A549 (cell line): Measurements from ENCODE around the gene FAM76A. TPM values are rescaled to one million over a fixed set of nuclear protein-coding genes. Genes with fewer than 3 reads are reported as not detected.
"Not testable (repeated sequence)": the region's sequence is repeated elsewhere in the genome, so short reads cannot be mapped to it uniquely, and the experiment has no call there.

ENCODE experiments used
- ATAC-seq, 2 experiments: fragments of 200-7000 bp in 1 of 2; fragments of >200 bp in 1 of 2; cut with Nextera tagmentation in 1 of 2; cut with Tn5 transposase in 1 of 2; 3 replicates each; pipeline versions ENCODE4 v1.8.0 to v1.9.1; 2018 to 2020; ENCODE audit warnings: mild to moderate bottlenecking in 1 of 2, moderate library complexity in 1 of 2
- CTCF ChIA-PET: fragments of 300-600 bp; sonication (Branson Sonifier 250); formaldehyde crosslinking; extraction: SDS; loops from one replicate; lab custom pipeline; 2021; ENCODE audit warnings: antibody characterized with exemption, inconsistent platforms; lab: Yijun Ruan, JAX
- POLR2A ChIA-PET: fragments of 350-600 bp; formaldehyde crosslinking; extraction: SDS; loops from one replicate; lab custom pipeline; 2021; ENCODE audit warnings: antibody characterized with exemption, inconsistent platforms; lab: Yijun Ruan, JAX
- DNase-seq, 2 experiments: peaks; one replicate each; pipeline versions ENCODE4 v3.0.0 to v3.0.0-alpha.2; 2011 to 2016; ENCODE audit warnings: low read depth in 1 of 2, low spot score in 1 of 2
- FAIRE-seq: peaks from 2 replicates; lab custom pipeline; 2011; peaks lifted over from hg19 to GRCh38; lab: Jason Lieb, UNC
- H3K27ac ChIP-seq, 2 experiments: fragments of >200 bp; sonication (Bioruptor Twin); formaldehyde crosslinking; 3 replicates each; pipeline ENCODE4 v1.5.1; 2016 to 2017
- H3K4me1 ChIP-seq: fragments of >200 bp; sonication (Bioruptor Twin); formaldehyde crosslinking; 3 replicates; pipeline ENCODE4 v1.6.1; 2016
- H3K4me2 ChIP-seq: fragments of >200 bp; sonication (Bioruptor Twin); formaldehyde crosslinking; 3 replicates; pipeline ENCODE4 v1.6.1; 2016
- H3K4me3 ChIP-seq: fragments of >200 bp; sonication (Bioruptor Twin); formaldehyde crosslinking; 3 replicates; pipeline ENCODE4 v1.5.1; 2016
- H3K9me3 ChIP-seq: fragments of >200 bp; sonication (Bioruptor Twin); formaldehyde crosslinking; 3 replicates; pipeline ENCODE4 v1.6.1; 2016
- ELK1 ChIP-seq: fragments of 150-350 bp; IDR thresholded peaks from 2 replicates; pipeline ENCODE4 v1.6.1; 2014; ENCODE audit warnings: low read depth, mild to moderate bottlenecking, low read length
- EP300 ChIP-seq, 2 experiments: fragments of >200 bp; sonication (Bioruptor Twin); formaldehyde crosslinking; IDR thresholded peaks; 2 replicates in 1 of 2; 3 replicates in 1 of 2; pipeline ENCODE4 v1.6.1; 2016 to 2017
- FOSB ChIP-seq: fragments of 250-450 bp; sonication (Bioruptor Pico); IDR thresholded peaks from 2 replicates; pipeline ENCODE4 v1.5.0; 2020; ENCODE audit warnings: mild to moderate bottlenecking, moderate library complexity
- HDAC2 ChIP-seq: fragments of 200-600 bp; sonication (generic); IDR thresholded peaks from 2 replicates; pipeline ENCODE4 v1.6.1; 2016
- HES2 ChIP-seq: fragments of >200 bp; sonication (Bioruptor Twin); formaldehyde crosslinking; IDR thresholded peaks from 2 replicates; pipeline ENCODE4 v1.6.1; 2016
- HEYL ChIP-seq: fragments of 250-450 bp; sonication (Bioruptor Pico); IDR thresholded peaks from 2 replicates; pipeline ENCODE4 v1.8.0; 2021; ENCODE audit warnings: mild to moderate bottlenecking, moderate library complexity
- HMGXB4 ChIP-seq: fragments of 250-450 bp; sonication (Bioruptor Pico); IDR thresholded peaks from 2 replicates; pipeline ENCODE4 v1.5.0; 2021; ENCODE audit warnings: mild to moderate bottlenecking, moderate library complexity, borderline replicate concordance
- HOXB13 ChIP-seq: fragments of 250-450 bp; sonication (Bioruptor Pico); IDR thresholded peaks from 2 replicates; pipeline ENCODE4 v1.5.0; 2020; ENCODE audit warnings: low read depth, mild to moderate bottlenecking, moderate library complexity
- KDM5A ChIP-seq: fragments of 200-600 bp; sonication (generic); IDR thresholded peaks from 2 replicates; pipeline ENCODE4 v1.6.1; 2016; ENCODE audit warnings: antibody characterized with exemption, mild to moderate bottlenecking
- MAFK ChIP-seq: fragments of 450-650 bp; IDR thresholded peaks from 2 replicates; pipeline ENCODE4 v1.6.1; 2014; ENCODE audit not compliant: partially characterized antibody
- MAZ ChIP-seq: fragments of 150-350 bp; IDR thresholded peaks from 2 replicates; pipeline ENCODE4 v1.6.1; 2014; ENCODE audit warnings: antibody characterized with exemption, low read depth, low read length, borderline replicate concordance
- NFE2L2 ChIP-seq: fragments of 150-350 bp; conservative IDR thresholded peaks from 2 replicates; pipeline ENCODE4 v1.6.1; 2014; ENCODE audit warnings: low read length
- PBX3 ChIP-seq: IDR thresholded peaks from 2 replicates; pipeline ENCODE4 v1.6.1; 2012
- PHF8 ChIP-seq: fragments of 200-600 bp; sonication (generic); IDR thresholded peaks from 2 replicates; pipeline ENCODE4 v1.6.1; 2016; ENCODE audit warnings: low read depth, mild to moderate bottlenecking, antibody characterized with exemption, moderate library complexity, borderline replicate concordance
- POLR2A ChIP-seq: IDR thresholded peaks from 2 replicates; pipeline ENCODE4 v1.6.1; 2012; ENCODE audit warnings: mild to moderate bottlenecking, low read length
- RARB ChIP-seq: fragments of 250-450 bp; sonication (Bioruptor Pico); IDR thresholded peaks from 2 replicates; pipeline ENCODE4 v1.8.0; 2021; ENCODE audit warnings: mild to moderate bottlenecking, moderate library complexity
- REST ChIP-seq: fragments of 200-600 bp; sonication (generic); IDR thresholded peaks from 2 replicates; pipeline ENCODE4 v1.6.1; 2016; ENCODE audit warnings: antibody characterized with exemption, mild to moderate bottlenecking, moderate library complexity
- RFX5 ChIP-seq: fragments of 450-650 bp; IDR thresholded peaks from 2 replicates; pipeline ENCODE4 v1.7.1; 2014; ENCODE audit warnings: antibody characterized with exemption, mild to moderate bottlenecking, moderate library complexity
- SREBF2 ChIP-seq: fragments of 450-650 bp; IDR thresholded peaks from 2 replicates; pipeline ENCODE4 v1.6.1; 2014; ENCODE audit warnings: mild to moderate bottlenecking, moderate library complexity
- ZNF302 ChIP-seq: fragments of 250-450 bp; sonication (Bioruptor Pico); IDR thresholded peaks from 2 replicates; pipeline ENCODE4 v1.9.0; 2021; ENCODE audit warnings: inconsistent platforms, mild to moderate bottlenecking, moderate library complexity
- WGBS: methylation state at CpG from one replicate; pipeline ENCODE4 v1.1.6; 2017; ENCODE audit errors: missing lambda C conversion rate; 5-methylcytosine and 5-hydroxymethylcytosine counted together
- polyA plus RNA-seq, 4 experiments: library from polyadenylated mRNA; depleted of rRNA in 3 of 4; stranded (reverse); fragments of >200 nt; fragmentation: RNase III in 1 of 4; extraction: RNeasy Plus Mini Kit Qiagen cat#74134 plus additional on column Dnase treatment in 1 of 4; gene quantifications; 2 replicates in 3 of 4; 3 replicates in 1 of 4; pipeline ENCODE4 v1.2.3, GENCODE V29; 2011 to 2017

FAM76A gene
- polyA plus RNA-seq, 2 of the 4 experiments (the other 2 are of a cell fraction): 4.8 to 6.5 TPM

- H3K4me2 ChIP-seq, H3K4me1 ChIP-seq, DNase-seq, POLR2A ChIA-PET, FAIRE-seq, H3K4me3 ChIP-seq, H3K9me3 ChIP-seq, ATAC-seq, H3K27ac ChIP-seq: not testable (repeated sequence)
- CTCF ChIA-PET: interaction anchor here (0.9 kb wide), 1 partner anchor 67 kb away, joined by 3 read pairs; no protein-coding TSS in a partner anchor
- WGBS: 100% methylated on average over 3 of the region's 3 CpGs
- peak; percentile 63 for TF ChIP-seq MAFK
Observed at GRCh38 chr1:27790270-27790669, 64.5 kb downstream of the FAM76A start.

GRCh38 chr1:27795601-27796000 lies 69.8 kb downstream of the FAM76A start:
- CTCF ChIA-PET: no interaction called here
- no peak overlapping the region for H3K4me3 ChIP-seq
- no peak overlapping the region for H3K4me2 ChIP-seq
- no peak for FAIRE-seq
- no peaks in the 10 kb centered on the region for H3K4me1 ChIP-seq
- H3K9me3 ChIP-seq: no peaks in the 10 kb centered on the region
- POLR2A ChIA-PET: no interaction called here
- no peak for TF ChIP-seq MAZ
- TF ChIP-seq RARB (CRISPR knock-in tag): no peak
- TF ChIP-seq SREBF2: no peak
- ATAC-seq: no peak
- no peak overlapping the region for H3K27ac ChIP-seq
- WGBS: 27% methylated on average over 1 of the region's 1 CpG
- no peak for DNase-seq

- Histone ChIP-seq H3K4me2 (no peak overlapping the region), H3K27ac (no peak overlapping the region), H3K4me1 (no peaks in the 10 kb centered on the region), H3K9me3 (no peaks in the 10 kb centered on the region), H3K4me3 (no peak overlapping the region)
- DNase-seq (no peak), FAIRE-seq (no peak), ATAC-seq (no peak)
- ChIA-PET CTCF (no interaction called here), POLR2A (no interaction called here)
- 90% methylated on average over 5 of the region's 5 CpGs for WGBS
- TF ChIP-seq ELK1 (no peak), NFE2L2 (no peak), MAZ (no peak), RFX5 (no peak), HES2 (no peak), FOSB (CRISPR knock-in tag) (no peak), REST (no peak), KDM5A (no peak), PBX3 (no peak), PHF8 (no peak)
Observed at GRCh38 chr1:27804791-27805190, 79.0 kb downstream of the FAM76A start.

GRCh38 chr1:27806758-27807157 lies 81.0 kb downstream of the FAM76A start:
- no peak overlapping the region for H3K4me2 ChIP-seq
- WGBS: 96% methylated on average over 7 of the region's 7 CpGs
- no peaks in the 10 kb centered on the region for H3K9me3 ChIP-seq
- ATAC-seq (no peak), DNase-seq (no peak), FAIRE-seq (no peak)
- no peaks in the 10 kb centered on the region for H3K4me1 ChIP-seq
- TF ChIP-seq HDAC2 (no peak), HOXB13 (CRISPR knock-in tag) (no peak), POLR2A (no peak), RARB (CRISPR knock-in tag) (no peak), ZNF302 (CRISPR knock-in tag) (no peak), PBX3 (no peak), ELK1 (no peak), HMGXB4 (CRISPR knock-in tag) (no peak), EP300 (IDR thresholded peaks at IDR 0.05) (no peak), HEYL (CRISPR knock-in tag) (no peak)
- CTCF ChIA-PET: no interaction called here
- no peak overlapping the region for H3K4me3 ChIP-seq
- H3K27ac ChIP-seq: no peak overlapping the region
- POLR2A ChIA-PET: no interaction called here
